Mucosa of gallbladder (tissue), 1 donor: ENCODE results near the gene CELF2. TPM values are rescaled to one million over a fixed set of nuclear protein-coding genes. Genes with fewer than 3 reads are reported as not detected.
"Not testable (repeated sequence)": the region's sequence is repeated elsewhere in the genome, so short reads cannot be mapped to it uniquely, and the experiment has no call there.

Experiments
- DNase-seq: peaks from one replicate; pipeline ENCODE4 v3.0.0-alpha.2; 2020; ENCODE audit warnings: low spot score
- total RNA-seq: library from RNA; stranded (reverse); gene quantifications from one replicate; pipeline ENCODE4 v1.2.1, GENCODE V29; 2021
- donor health status: DM: no; HTN: no; CAD: no.

CELF2 gene
- total RNA-seq, 1 donor from 2014 or later: 24.6 TPM

DNA sequence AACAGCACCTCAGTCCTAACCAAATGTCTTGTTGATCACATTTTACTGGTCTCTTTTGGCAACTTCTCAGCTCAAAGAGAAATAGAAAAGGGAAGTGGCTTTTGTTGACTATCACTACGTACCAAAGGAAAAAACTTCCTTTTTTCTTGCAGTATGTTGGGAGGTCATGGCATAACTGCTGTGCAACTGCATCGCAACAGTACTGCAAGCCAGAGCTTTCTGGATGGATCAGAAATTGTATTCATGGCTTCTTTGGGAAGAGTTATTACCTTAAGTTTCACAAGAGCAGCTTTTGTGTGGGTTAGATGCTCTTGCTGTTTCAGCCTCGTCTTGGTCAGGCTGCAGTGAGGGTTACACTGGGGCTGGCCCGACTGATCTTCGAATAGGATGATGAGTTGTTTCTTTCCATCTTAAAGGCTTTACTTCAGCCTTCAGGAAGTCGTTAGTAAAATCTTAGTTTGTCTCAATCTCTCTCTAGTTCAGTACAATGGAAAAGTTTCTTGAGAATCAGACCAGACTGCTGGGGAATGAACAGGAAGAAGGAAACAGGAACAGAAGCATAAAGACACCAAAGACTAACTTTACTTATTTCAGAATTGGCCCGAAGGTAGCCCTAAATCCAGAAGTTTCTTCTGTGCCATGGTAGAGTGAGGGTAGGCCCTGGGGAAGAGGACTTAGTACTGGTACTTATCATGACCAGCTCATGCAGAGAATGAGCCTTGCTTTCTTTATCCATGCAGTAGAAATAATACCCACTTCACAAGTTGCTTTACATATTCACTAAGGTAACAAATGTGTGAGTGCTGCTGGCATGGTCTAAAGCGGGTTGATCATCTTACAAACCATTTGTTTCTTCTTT lies 153.6 kb downstream of the CELF2 start:
- no peak for DNase-seq

GRCh38 chr10:11173042-11173441 lies 155.4 kb downstream of the CELF2 start:
- DNase-seq: no peak

- DNase-seq: peak; percentile 41
Measured at GRCh38 chr10:11175823-11176243, 158.2 kb downstream of the CELF2 start.

DNA sequence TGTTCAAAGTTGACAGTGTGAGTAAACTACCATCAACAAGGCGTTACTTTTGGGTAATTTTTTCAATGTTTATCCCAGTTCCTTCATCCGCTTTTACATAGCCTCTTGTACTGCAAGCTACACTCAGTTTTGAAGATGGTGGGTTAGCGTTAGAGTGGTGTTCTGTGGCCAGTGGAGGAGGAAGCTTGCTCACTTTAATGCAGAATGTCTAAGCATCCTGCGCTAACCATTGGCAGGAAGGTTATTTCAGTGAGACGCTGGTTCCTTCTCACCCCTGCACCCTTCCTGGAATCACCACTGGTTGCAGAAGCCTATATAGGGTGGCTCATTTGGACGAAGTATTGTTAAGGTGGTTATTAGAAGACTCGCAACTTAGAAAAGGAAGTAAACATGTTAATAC lies 159.1 kb downstream of the CELF2 start:
- no peak for DNase-seq

DNA sequence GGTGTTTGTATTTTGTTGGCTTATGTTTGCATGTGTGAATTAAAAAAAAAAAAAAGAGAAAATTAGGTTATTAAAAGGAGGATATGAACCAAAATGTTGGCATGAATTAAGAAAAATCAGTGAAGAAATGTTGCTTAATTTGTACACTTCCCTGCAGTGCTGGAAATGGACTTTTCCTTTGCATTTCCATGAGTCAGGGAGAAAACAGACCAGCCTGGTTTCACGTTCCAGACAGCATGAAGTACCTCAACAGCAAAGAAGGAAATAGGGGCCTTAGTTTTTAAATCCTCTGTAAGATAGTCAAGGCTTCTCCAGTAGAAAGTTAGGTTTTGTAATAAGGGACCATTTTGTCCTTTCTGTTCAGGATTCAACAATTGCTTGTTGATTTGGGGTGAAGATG lies 159.7 kb downstream of the CELF2 start:
- DNase-seq: no peak

- no peak for DNase-seq
Measured at GRCh38 chr10:11177926-11178471, 160.3 kb downstream of the CELF2 start.

DNA sequence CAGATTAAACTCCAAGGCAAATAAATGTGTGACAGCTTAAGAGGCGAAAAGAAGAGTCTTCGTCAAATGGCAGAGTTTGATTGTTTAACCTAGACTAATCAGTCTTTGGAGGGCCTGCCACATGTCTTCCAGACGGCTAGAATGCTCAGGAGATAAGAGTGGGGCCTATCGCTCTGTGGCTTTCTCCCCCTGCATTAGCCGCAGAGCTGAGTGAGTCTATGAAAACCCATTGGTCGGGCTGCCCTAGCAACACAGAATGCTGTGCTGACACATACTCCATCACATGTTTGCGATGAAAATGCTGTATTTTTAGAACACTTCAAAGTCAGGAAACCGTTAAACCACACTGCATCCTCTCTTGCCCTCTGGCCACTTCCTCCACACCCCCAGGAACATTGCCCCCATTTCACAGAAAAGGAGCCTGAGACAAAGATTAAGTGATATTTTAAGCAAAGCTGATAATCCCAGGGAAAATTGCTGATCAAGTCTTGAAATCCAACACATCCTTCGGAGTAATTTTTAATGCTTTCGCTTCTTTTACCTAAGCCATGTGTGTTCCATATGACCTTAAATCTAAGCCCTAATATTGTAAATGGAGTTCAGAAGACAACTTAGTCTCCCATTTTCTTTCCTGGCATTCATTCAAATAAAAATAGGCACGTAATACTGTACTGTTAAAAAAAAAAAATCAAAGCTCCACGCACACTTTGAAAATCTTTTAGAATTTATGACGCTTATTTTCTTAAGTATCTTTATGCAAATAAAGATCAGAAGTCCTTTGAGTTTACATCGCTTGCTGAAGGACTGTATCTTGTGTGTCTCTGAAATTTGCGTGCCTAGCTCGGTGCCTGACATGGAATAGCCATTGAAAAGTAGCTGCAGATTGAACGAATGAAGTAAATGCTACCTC lies 161.2 kb downstream of the CELF2 start:
- DNase-seq: peak; percentile 64

- DNase-seq: no peak
Measured at GRCh38 chr10:11179516-11180105, 161.9 kb downstream of the CELF2 start.

- DNase-seq: no peak
Measured at GRCh38 chr10:11180228-11180627, 162.6 kb downstream of the CELF2 start.

GRCh38 chr10:11181978-11182377 lies 164.3 kb downstream of the CELF2 start:
- DNase-seq: no peak

GRCh38 chr10:11183015-11183414 lies 165.3 kb downstream of the CELF2 start:
- DNase-seq: no peak

- DNase-seq: no peak
Measured at GRCh38 chr10:11184093-11184492, 166.4 kb downstream of the CELF2 start.

DNA sequence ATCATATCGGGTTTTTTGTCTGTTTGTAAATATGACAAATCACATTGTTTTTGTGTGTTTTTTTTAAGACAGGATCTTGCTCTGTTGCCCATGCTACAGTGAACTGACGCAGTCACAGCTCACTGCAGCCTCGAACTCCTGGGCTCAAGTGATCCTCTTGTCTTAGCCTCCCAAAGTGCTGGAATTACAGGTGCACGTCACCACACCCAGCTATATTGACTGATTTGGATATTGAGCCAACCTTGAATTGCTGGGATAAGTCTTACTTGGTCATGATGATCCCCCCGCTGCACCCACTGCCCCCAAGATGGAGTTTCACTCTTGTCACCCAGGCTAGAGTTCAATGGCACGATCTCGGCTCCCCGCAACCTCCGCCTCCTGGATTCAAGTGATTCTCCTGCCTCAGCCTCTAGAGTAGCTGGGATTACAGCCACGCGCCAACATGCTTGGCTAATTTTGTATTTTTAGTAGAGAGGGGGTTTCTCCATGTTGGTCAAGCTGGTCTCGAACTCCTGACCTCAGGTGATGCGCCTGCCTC lies 167.5 kb downstream of the CELF2 start:
- not testable (repeated sequence) for DNase-seq

GRCh38 chr10:11186374-11186773 lies 168.7 kb downstream of the CELF2 start:
- DNase-seq: no peak

DNA sequence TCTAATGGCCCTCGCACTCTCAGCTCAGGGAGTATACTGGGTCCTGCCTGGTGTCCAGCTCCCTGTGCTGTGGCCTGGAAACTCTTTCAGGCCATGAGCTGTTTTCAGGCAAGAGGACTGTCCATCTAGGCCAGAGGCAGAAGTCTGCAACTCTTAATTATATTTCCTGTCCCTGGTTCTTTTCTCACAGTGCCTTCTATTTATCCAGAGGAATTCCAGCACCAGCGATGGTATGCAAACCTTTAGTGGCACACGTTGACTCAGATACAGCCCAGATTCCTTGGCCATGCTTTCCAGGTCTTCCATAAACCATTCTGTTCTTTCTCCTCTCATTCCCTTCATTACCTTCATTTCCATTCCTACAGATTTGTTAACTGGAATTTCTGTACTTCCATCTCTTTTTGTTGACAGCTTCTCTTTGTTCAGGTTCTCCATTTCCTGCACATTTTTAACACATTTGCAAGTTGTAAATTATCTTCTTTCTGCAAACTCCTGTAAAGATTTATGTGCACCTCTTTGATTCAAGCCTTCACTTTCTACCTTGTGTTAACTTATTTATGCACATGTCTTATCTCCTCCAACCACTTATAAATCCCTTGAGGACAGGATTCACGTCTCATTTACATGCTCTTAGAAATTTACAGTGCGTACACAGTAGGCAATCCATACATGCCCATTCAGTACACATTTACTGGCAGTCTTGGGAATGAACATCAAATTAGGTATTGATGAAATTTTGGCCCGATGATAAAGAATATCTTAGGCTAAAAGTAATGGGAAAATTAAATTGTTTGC lies 172.1 kb downstream of the CELF2 start:
- no peak for DNase-seq

- DNase-seq: no peak
Measured at GRCh38 chr10:11191190-11191589, 173.5 kb downstream of the CELF2 start.

GRCh38 chr10:11191678-11192077 lies 174.0 kb downstream of the CELF2 start:
- no peak for DNase-seq

DNA sequence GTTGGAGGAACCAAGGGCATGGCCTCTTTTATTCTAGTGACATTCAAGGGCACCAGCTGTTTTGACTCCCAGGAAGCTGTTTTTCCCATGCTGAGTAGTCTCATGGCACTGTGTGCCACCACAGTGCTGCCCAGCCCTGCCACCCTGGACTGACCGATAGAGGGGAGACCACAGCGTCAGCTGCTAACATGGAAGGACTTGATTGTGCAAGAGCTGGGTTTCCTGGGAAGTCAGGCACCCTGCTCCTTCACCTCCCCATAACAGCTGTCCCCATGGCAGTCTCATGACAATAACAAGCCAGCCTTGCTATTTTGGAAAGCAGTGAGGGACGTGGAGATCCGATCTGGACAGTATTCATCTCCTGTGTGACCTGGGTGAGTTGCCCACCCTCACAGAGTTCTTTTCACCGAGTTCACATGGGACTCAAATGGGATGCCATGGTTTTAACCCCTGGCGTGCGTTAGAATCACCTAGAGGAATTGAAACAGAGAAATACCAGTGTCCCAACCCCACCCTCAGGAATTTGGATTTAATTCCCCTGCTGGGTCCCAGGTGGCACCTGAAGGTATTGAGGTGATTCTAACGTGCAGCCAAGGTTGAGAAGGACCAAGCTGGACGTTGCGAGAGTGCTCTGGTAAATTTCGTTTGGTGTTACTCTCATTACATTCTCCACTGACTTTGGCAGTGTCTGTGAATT lies 174.8 kb downstream of the CELF2 start:
- no peak for DNase-seq

GRCh38 chr10:11193001-11193551 lies 175.4 kb downstream of the CELF2 start:
- DNase-seq: no peak
